ENCODE results near the gene STOX2.

Gene STOX2

DNA sequence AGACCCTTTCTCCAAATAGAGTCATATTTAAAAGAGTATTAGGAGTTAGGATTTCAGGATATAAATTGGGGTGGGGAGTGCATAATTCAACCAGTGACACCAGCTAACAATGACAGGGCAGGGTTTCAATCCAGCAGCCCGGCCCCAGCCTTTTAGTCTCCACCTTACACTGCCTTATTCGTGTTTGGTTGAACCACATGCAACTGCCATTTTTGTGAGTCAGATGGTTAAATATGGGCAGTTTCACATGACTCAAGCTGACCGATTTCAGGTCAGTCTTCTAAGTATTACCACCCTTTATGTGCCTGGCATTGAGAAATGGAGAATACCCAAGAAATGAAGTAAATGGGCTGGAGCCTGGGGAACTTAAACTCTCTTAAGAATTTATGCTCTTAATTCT is 102.8 kb downstream of the STOX2 start:
- in situ Hi-C loops (cut with MboI; ENCODE audit: low pct_unique_long_range_greater_than_20kb, low sequenced_read_pairs, unreplicated experiment), result no loop called here
- no peak for TF ChIP-seq CTCF (IDR thresholded peaks at IDR 0.05; ENCODE audit: extremely low read depth, insufficient read depth, missing control alignments)
- DNase-seq (ENCODE audit: low spot score), result no peak

GRCh38 chr4:184010696-184011095 is 105.6 kb downstream of the STOX2 start:
- no peak for TF ChIP-seq CTCF (IDR thresholded peaks at IDR 0.05; ENCODE audit: extremely low read depth, insufficient read depth, missing control alignments)
- in situ Hi-C loops (cut with MboI; ENCODE audit: low pct_unique_long_range_greater_than_20kb, low sequenced_read_pairs, unreplicated experiment), result no loop called here
- no peak for DNase-seq (ENCODE audit: low spot score)

DNA sequence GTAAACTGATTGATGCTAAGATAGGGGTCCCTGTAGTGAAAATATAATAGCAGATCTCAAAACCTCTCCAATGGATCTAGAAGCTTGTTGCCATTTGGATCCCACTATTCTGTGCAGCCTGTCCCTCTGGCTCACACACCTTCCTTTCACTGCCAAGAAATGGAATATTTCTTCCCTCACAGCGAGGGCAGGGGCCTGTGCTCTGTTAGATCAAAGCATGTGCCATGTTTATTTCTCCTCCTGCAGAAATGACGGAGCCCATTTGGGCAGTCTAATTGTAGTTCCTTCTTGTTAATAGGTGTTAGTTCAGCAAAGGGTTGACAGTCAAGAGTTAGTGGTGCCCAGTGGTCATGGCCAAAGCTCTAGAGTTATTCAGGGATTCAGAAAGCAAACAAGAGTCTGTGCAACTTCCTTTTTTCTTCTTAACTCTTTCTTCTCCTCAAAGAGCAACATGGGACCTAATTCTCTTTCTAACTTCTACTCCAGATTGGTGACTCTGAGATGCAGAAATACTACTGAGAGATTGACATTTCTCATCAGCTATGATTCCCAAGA is 106.8 kb downstream of the STOX2 start:
- TF ChIP-seq CTCF (IDR thresholded peaks at IDR 0.05; ENCODE audit: extremely low read depth, insufficient read depth, missing control alignments), result no peak
- no peak for DNase-seq (ENCODE audit: low spot score)
- in situ Hi-C loops (cut with MboI; ENCODE audit: low pct_unique_long_range_greater_than_20kb, low sequenced_read_pairs, unreplicated experiment), result no loop called here

- no peak for DNase-seq (ENCODE audit: low spot score)
- in situ Hi-C loops (cut with MboI; ENCODE audit: low pct_unique_long_range_greater_than_20kb, low sequenced_read_pairs, unreplicated experiment), result no loop called here
- TF ChIP-seq CTCF (IDR thresholded peaks at IDR 0.05; ENCODE audit: extremely low read depth, insufficient read depth, missing control alignments), result no peak
Observed at GRCh38 chr4:184012937-184013336, 107.8 kb downstream of the STOX2 start.

DNA sequence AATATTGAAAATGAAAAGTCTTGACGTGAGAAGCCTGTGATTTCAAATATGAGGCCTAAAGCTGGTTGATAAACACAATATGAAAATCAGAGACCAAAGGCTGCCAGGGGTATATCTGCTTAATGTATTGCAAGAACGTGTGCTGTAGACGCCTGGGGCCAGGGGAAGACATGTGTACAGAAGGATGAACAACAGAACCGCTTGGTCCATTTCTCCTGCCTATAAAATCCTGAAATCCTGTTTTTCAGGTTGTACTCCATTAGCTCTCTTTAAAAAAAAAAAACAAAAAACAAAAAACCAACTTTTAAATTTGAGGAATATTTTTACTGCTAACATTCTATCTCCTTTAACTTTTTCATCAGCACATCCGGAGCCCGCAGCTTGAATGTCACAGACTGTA is 109.2 kb downstream of the STOX2 start:
- no peak for DNase-seq (ENCODE audit: low spot score)
- TF ChIP-seq CTCF (IDR thresholded peaks at IDR 0.05; ENCODE audit: extremely low read depth, insufficient read depth, missing control alignments), result no peak

DNA sequence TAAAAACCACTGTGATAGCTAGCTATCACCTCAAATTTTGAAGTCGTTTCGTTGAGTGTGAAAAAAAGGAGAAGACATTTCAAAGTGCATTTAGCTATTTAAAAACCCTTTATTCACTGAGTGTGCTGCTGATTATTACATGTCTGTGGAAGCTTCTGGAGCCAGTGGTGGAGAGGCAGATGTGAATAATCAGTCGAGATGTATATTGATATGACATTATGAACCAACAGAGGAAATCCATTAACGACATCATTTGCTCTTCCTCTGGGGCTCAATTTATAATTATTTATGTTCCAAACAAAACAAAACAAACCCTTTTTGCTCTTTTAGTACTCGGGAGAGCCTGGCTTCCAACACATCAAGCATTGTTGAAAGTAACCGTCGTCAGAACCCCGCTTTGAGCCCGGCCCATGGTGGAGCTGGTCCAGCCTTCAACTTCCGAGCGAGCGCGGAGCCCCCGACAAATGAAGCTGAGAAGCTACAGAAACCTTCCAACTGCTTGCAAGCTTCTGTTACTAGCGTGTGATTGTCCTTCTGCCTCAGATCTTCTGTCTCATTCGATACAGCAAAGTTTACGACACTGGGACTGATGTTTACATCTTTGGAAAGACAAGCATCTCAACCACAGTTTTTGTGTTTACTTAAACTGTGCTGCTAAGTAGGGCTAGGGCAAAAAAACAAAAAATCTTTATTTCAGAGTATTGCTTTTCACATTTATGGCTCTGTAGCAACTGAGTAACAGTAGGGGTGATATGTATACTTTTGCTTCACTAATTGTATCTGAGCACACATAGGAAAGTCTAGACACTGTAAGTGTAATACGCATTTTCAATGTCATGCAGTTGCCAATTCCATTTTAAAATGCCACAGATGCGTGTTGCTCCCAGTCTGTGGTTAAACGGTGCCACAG is 111.9 kb downstream of the STOX2 start:
- no peak for DNase-seq (ENCODE audit: low spot score)
- no peak for TF ChIP-seq CTCF (IDR thresholded peaks at IDR 0.05; ENCODE audit: extremely low read depth, insufficient read depth, missing control alignments)
- in situ Hi-C loops (cut with MboI; ENCODE audit: low pct_unique_long_range_greater_than_20kb, low sequenced_read_pairs, unreplicated experiment), result no loop called here

More for the DNA sequence above, 109.2 kb downstream of the STOX2 start:
- in situ Hi-C loops (cut with MboI; ENCODE audit: low pct_unique_long_range_greater_than_20kb, low sequenced_read_pairs, unreplicated experiment), result no loop called here

Data from GM13977 (cell line).